Motor neuron (in vitro differentiated cells): ENCODE results near the gene TRHDE. TPM values are rescaled to one million over a fixed set of nuclear protein-coding genes. Genes with fewer than 3 reads are reported as not detected.
"Not testable (repeated sequence)": the region's sequence is repeated elsewhere in the genome, so short reads cannot be mapped to it uniquely, and the experiment has no call there.

Experiments
- ATAC-seq, 8 experiments: fragments of 200-7000 bp; cut with Tn5 transposase; replicated peaks in 6 of 8; 2 replicates each; pipeline ENCODE4 v1.8.0; 2021; ENCODE audit warnings: mild to moderate bottlenecking in 8 of 8, moderate library complexity in 8 of 8
- H3K27ac ChIP-seq, 2 donors: fragments of 250-450 bp; sonication (Bioruptor Pico); 2 replicates each; pipeline ENCODE4 v1.9.0; 2021; ENCODE audit warnings: antibody characterized with exemption in 2 of 2, mild to moderate bottlenecking in 2 of 2, moderate library complexity in 1 of 2
- H3K4me1 ChIP-seq, 2 donors: fragments of 250-450 bp; sonication (Bioruptor Pico); replicated peaks in 1 of 2; 2 replicates each; pipeline ENCODE4 v1.6.1; 2021; ENCODE audit warnings: antibody characterized with exemption in 2 of 2, mild to moderate bottlenecking in 2 of 2, moderate library complexity in 1 of 2
- H3K4me3 ChIP-seq, 5 donors: fragments of 250-450 bp; sonication (Bioruptor Pico); 2 replicates each; pipeline ENCODE4 v1.9.0; 2021; ENCODE audit warnings: antibody characterized with exemption in 5 of 5, mild to moderate bottlenecking in 5 of 5, moderate library complexity in 4 of 5
- WGBS, 10 experiments: fragments of 450-650 bp; shearing (Covaris generic); methylation state at CpG; one replicate each; pipeline ENCODE4 v1.0.0; 2022; 5-methylcytosine and 5-hydroxymethylcytosine counted together
- in situ Hi-C, 9 experiments: fragments of 400-800 bp; cut with MboI; loops; one replicate each; pipeline ENCODE4 v1.15.0; 2021; ENCODE audit warnings: low sequenced_read_pairs in 9 of 9, low pct_unique_long_range_greater_than_20kb in 2 of 9; ENCODE audit not compliant: unreplicated experiment in 9 of 9
- total RNA-seq, 8 experiments: library from RNA; unstranded; fragments of 300-600 nt; gene quantifications; 2 replicates each; pipeline versions ENCODE4 v1.2.3 to v1.2.4, GENCODE V29; 2022

The TRHDE gene
- total RNA-seq, 8 experiments from 2014 or later = 0.04 to 7.1 (median 1.9) TPM

DNA sequence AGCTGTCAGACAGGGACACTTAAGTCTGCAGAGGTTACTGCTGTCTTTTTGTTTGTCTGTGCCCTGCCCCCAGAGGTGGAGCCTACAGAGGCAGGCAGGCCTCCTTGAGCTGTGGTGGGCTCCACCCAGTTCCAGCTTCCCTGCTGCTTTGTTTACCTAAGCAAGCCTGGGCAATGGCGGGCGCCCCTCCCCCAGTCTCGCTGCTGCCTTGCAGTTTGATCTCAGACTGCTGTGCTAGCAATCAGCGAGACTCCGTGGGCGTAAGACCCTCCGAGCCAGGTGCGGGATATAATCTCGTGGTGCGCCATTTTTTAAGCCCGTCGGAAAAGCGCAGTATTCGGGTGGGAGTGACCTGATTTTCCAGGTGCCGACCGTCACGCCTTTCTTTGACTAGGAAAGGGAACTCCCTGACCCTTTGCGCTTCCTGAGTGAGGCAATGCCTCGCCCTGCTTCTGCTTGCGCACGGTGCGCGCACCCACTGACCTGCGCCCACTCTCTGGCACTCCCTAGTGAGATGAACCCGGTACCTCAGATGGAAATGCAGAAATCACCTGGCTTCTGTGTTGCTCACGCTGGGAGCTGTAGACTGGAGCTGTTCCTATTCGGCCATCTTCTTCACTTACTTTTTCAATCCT lies 248.0 kb downstream of the TRHDE start:
- ATAC-seq, in situ Hi-C loops, H3K4me1 ChIP-seq, H3K4me3 ChIP-seq, H3K27ac ChIP-seq: not testable (repeated sequence)
- 40 to 100% (median 90%) methylated on average over 1 to 18 of the region's 27 CpGs; no CpG with 5 or more reads in 4 of the 10 experiments for WGBS, 10 experiments

DNA sequence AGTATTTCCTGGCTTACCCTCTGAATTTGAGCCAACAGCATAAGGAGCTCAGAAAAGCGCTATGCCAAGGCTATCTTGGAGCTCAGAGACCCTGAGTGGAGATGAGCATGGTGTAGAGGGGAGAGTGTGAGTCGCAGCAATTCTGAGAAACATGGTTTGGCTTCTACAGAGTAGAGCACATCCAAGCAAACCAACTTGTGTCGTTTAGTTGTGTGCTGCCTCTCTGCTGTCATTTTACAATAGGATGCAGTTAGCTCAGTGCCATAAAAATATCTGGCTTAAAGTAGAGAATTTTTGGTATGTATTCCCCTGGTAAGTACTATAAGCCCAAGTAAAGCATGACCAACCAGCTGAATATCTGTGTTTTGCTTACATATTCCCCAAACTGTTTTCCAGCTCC lies 249.2 kb downstream of the TRHDE start:
- Histone ChIP-seq H3K4me3 (no peak overlapping the region), H3K27ac (no peak overlapping the region), H3K4me1 (peaks cover 3 to 5% of the 10 kb centered on the region in 2 donors)
- in situ Hi-C loops = no loop called here
- WGBS, 10 experiments = 0 to 100% (median 87%) methylated on average over 1 to 3 of the region's 3 CpGs; no CpG with 5 or more reads in 1 of the 10 experiments
- no peak for ATAC-seq

DNA sequence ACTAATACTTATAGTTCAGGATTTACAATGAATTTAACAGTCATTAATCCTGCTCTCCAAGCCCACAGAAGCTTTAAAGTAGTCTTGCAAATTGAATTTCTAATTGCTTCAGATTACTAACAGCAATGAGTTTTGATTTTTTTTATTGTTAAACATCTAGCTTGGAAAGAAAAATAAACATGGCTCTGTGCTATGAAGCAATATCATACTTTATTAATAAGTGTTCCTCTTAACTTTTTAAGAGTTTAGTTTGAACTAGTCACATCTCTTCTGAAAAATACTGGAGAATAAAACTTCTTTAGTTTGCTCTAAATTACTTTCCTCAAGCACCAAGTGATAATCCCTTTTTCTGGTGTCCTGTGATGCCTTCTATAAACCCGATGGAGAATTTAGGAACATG lies 250.2 kb downstream of the TRHDE start:
- WGBS, 10 experiments = 0 to 100% (median 78%) methylated on average over 1 of the region's 1 CpG; no CpG with 5 or more reads in 1 of the 10 experiments
- ATAC-seq = no peak
- in situ Hi-C loops = no loop called here

DNA sequence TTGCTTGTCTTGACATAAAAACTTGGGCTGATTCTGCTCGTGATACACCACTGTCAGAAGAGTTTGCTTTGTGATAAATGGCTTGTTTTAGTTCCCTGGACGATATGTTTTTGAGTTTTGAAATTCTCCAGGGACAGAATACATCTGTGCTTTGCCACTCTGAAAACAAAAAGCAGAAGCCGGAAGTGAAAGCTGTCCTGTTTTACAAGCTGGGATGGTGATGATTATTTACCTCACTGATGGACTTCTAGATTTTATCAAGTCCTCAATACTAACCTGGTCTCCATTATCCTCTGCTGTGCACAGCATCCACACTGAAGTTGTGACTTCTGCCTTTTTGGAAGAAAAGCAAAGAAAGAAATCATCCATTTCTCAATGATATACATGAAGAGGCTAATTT lies 251.6 kb downstream of the TRHDE start:
- in situ Hi-C loops = no loop called here
- Histone ChIP-seq H3K27ac (no peak overlapping the region), H3K4me3 (no peak overlapping the region), H3K4me1 (peaks cover 3 to 5% of the 10 kb centered on the region in 2 donors)
- WGBS, 10 experiments = 0 to 87% (median 64%) methylated on average over 1 to 3 of the region's 3 CpGs; no CpG with 5 or more reads in 3 of the 10 experiments
- no peak for ATAC-seq

More for the DNA sequence above, 250.2 kb downstream of the TRHDE start:
- Histone ChIP-seq H3K27ac (no peak overlapping the region), H3K4me3 (no peak overlapping the region), H3K4me1 (peaks cover 3 to 5% of the 10 kb centered on the region in 2 donors)

DNA sequence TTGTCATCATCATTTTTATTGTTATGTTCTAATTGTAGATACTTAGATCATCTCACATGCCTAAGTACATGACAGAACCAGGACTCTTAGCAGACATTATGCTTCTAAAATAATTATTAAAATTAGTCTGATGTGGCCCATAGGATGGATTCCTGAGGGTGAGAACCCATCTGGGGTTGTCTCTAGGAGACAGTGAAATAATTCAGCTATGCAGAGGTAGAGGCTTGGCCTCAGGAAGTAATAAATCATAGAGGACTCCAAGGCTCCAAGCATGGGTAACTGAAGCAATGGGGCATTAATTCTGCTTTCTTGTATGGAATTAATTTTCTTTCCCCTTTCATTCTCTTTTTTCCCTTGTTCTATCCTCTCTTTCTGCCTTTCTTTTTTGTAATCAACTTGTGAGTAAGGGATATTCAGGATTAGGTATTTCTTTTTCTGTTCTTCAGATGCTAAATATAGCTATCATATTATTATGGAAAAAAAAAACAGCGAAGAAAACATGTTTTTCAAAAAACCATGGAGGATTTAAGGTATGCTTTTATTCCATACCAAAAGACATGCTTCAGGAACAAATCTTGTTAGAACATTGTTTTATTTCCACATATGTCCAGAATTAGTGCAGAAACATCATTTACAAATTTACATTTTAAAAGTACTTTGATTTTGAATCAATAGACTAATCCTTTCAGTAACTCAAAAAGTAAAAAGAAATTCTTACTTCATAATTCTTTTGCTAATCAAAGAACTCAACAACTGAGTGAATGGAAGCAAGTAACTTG lies 263.2 kb downstream of the TRHDE start:
- peak in 5 of 8 experiments; percentile 70 to 88 (median 81) for ATAC-seq
- Histone ChIP-seq H3K4me3 (no peak overlapping the region), H3K27ac (no peak overlapping the region), H3K4me1 (peaks cover 5 to 10% of the 10 kb centered on the region in 2 donors)
- in situ Hi-C loops = no loop called here
- 0 to 100% (median 92%) methylated on average over 1 of the region's 1 CpG; no CpG with 5 or more reads in 1 of the 10 experiments for WGBS, 10 experiments

DNA sequence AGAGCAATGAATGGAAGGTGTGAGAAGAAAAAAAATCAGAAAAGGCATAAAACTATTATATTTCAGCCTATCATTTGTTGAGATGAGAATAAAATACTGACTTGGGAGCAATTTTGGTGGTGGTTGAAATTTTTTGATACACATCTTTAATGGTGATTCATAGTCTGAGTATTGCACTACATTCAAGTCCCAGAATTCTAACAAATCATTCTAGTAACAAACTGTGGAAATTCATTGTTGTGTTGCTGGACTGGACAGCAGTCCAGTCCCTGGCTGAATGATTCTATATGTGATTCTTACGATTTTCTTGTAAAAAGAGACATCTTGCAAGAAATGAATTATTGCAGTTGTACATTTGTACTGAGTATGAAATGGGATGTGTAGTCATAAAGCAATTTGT lies 268.6 kb downstream of the TRHDE start:
- WGBS, 10 experiments = 0 to 100% (median 58%) methylated on average over 1 of the region's 1 CpG; no CpG with 5 or more reads in 2 of the 10 experiments
- in situ Hi-C loops = no loop called here
- Histone ChIP-seq H3K4me1 (peaks cover 1 to 4% of the 10 kb centered on the region in 2 donors), H3K4me3 (no peak overlapping the region), H3K27ac (no peak overlapping the region)
- no peak for ATAC-seq

DNA sequence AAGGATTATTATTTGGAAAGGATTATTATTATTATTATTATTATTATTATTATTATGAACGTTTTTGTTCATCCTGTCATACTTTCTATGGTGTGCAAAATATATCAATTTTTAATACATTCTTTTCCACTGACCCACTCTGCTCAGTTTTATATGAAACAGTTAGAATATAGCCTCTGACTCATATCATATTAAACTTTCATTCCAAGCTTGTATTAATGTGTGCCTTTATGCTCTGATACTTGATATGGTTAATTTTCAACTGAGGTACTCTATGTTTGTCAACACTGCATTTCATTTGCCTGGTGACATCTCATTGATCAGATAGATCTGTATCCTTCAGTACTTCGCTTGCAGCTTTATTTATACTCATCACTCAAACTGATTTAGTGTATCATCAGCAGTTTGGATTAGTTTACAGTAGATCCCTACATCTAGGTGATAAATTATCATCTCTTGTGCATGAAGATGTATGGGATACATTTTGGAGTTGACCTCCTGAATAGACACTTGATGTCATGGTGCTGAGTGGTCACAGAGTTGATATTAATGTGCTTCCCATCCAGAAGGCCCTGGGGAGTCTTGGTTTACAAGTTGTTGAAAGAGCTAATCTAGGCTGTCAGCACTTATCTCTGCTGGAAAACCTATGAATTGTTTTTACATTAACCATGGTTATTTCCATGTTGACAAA lies 271.8 kb downstream of the TRHDE start:
- WGBS, 10 experiments = 5 to 80% (median 56%) methylated on average over 1 to 2 of the region's 2 CpGs; no CpG with 5 or more reads in 2 of the 10 experiments
- ATAC-seq = peak in 2 of 8 experiments; percentile 58 to 59
- in situ Hi-C loops = no loop called here
- Histone ChIP-seq H3K27ac (no peak overlapping the region), H3K4me1 (peaks cover under 1 to 4% of the 10 kb centered on the region in 2 donors), H3K4me3 (no peak overlapping the region)

DNA sequence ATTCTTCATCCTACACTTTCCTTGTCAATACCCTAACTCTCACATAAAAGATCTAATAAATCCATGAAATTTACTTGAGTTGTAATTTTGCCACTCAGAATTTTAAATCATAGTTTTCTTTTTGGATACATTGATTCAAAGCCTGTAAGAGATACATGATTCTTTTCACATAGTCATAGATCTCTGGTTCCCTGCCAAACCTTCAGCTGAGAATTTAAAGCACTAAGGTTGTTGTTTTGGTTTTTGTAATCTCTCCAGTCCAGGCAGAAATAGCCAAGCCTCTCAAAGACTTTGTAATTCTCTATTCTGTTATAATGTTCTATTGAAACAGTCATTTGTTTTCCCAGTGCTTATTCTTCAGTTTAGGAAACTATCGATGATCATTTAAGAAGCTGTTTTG lies 273.9 kb downstream of the TRHDE start:
- in situ Hi-C loops = no loop called here
- Histone ChIP-seq H3K4me1 (peaks cover 4% of the 10 kb centered on the region in 2 donors), H3K27ac (no peak overlapping the region), H3K4me3 (no peak overlapping the region)
- no peak for ATAC-seq
- 50 to 100% (median 80%) methylated on average over 1 of the region's 1 CpG; no CpG with 5 or more reads in 1 of the 10 experiments for WGBS, 10 experiments

DNA sequence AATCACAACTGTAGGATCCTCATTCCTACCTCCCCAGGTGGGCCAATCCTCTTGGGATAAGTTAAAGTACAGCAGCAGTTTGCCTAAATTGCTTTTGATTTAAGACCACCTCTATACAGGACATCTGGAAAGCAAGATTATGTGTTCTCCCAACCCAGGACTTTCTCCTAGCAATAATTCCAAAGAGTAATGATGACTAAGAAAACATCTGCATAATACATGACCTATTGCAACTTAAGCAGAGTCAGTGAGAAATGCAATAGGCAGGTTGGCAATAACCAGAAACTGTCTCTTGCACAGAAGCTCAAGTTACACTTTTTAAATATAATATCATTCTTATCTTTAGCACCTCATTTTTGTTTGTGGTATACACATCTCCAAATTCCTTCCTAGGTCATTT lies 275.4 kb downstream of the TRHDE start:
- in situ Hi-C loops = no loop called here
- H3K4me1 ChIP-seq = peaks cover 4% of the 10 kb centered on the region in 2 donors
- ATAC-seq = peak in 1 of 8 experiments; percentile 90
- no peak overlapping the region for H3K27ac ChIP-seq
- H3K4me3 ChIP-seq = no peak overlapping the region

DNA sequence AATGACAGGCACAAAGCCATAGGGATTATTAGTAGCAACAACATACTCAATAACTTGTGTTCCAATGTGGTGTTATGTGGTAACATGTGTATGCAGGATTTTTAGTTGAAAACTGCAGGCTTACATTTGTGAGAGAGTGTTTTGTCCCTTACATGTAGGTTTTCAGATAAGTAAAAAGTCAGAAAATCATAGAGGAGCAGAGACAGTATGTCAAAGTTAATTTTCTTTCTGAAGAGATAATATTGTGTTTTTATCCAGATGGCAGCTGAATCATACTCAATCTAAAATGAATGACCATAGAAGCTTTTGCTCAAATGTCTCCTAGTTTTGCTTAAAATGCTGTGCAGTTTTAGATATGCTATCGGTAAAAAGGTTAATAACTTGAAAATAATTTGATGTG lies 277.0 kb downstream of the TRHDE start:
- in situ Hi-C loops = no loop called here
- no peak for ATAC-seq
- Histone ChIP-seq H3K4me3 (no peak overlapping the region), H3K27ac (no peak overlapping the region), H3K4me1 (peaks cover under 1 to 4% of the 10 kb centered on the region in 2 donors)
- 38 to 100% (median 95%) methylated on average over 1 of the region's 1 CpG for WGBS, 10 experiments

DNA sequence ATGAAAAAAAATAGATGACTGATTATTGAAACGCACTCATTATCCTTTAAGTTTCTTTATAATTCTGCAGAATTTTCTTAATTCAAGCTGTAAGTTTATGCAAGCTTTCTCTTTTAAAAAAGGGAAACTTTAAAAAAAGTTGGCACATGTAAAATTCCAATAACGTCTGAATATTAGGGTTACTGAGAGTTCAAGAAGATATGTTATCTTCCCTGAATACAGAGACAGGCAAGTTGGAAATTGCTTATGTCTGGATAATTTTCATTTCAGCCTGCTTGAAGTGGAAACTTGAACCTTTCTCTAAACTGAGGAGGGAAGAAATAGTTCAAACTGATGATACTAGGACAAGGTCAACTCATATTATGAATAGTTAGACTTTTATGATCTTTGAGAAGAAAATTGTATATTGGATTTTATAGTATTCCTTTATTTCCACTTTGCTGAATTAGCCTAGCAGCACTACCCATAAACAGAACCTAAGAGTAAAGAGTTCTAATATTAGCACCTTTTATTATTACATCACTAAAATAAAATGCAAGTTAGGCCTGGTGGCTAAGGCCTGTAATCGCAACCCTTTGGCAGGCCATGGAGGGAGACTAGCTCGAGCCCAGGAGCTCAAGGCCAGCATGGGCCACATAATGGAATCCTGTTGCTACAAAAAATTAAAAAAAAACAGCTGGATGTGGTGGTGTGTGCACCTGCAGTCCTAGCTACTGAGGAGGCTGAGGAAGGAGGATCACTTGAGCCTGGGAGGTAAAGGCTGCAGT lies 288.0 kb downstream of the TRHDE start:
- in situ Hi-C loops = no loop called here
- no peak overlapping the region for H3K27ac ChIP-seq
- H3K4me3 ChIP-seq = no peak overlapping the region
- WGBS, 10 experiments = 21 to 100% (median 81%) methylated on average over 2 to 4 of the region's 4 CpGs
- ATAC-seq = no peak
- H3K4me1 ChIP-seq = no peaks in the 10 kb centered on the region

DNA sequence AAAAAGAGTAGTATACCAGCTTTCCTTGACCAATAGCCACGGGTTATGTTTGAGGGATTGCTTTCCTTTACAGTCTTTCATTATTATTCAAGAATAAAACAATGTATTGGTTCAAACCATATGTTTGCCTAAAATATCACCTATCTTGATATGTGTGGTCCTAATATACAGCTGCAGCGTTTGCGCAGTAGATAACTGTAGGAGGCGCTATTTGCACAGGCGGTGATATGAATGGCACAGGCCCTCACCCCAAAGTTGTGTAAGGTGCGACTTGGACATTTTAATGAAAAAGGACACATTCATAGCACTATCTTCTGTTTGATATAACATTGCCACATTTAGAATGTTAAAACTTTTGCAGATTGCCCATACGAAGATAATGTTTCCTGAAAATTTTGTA lies 298.4 kb downstream of the TRHDE start:
- WGBS, 10 experiments = 24 to 93% (median 72%) methylated on average over 3 to 7 of the region's 7 CpGs; no CpG with 5 or more reads in 1 of the 10 experiments
- ATAC-seq = peak in 1 of 8 experiments; percentile 41
- in situ Hi-C loops = no loop called here
- H3K4me1 ChIP-seq = no peaks in the 10 kb centered on the region
- H3K27ac ChIP-seq = no peak overlapping the region
- no peak overlapping the region for H3K4me3 ChIP-seq
